IPS DF 6.9 (cell line): ENCODE measurements around the gene CHN2.

ENCODE experiments used
- DNase-seq: peaks from one replicate; pipeline ENCODE4 v3.0.0-alpha.2; 2013; ENCODE audit warnings: low read depth, low spot score
- H3K27ac ChIP-seq: one replicate; pipeline ENCODE4 v1.5.1; 2013; ENCODE audit warnings: low read length, control low read depth
- H3K27me3 ChIP-seq: 2 replicates; pipeline ENCODE4 v1.6.1; 2013; ENCODE audit warnings: mild to moderate bottlenecking, low read length; ENCODE audit not compliant: control insufficient read depth, insufficient read depth
- H3K36me3 ChIP-seq: 2 replicates; pipeline ENCODE4 v1.6.1; 2013; ENCODE audit warnings: low read length; ENCODE audit not compliant: control insufficient read depth, insufficient read depth
- H3K4me1 ChIP-seq: 2 replicates; pipeline ENCODE4 v1.6.1; 2013; ENCODE audit warnings: low read length; ENCODE audit not compliant: control insufficient read depth, insufficient read depth
- H3K4me3 ChIP-seq: 2 replicates; pipeline ENCODE4 v1.5.1; 2013; ENCODE audit warnings: mild to moderate bottlenecking, low read length
- H3K9me3 ChIP-seq: 2 replicates; pipeline ENCODE4 v1.6.1; 2013; ENCODE audit warnings: low read length, inconsistent platforms; ENCODE audit not compliant: control insufficient read depth, insufficient read depth
- WGBS: extraction: QIAGEN DNeasy Blood & Tissue Kit; methylation state at CpG from one replicate; pipeline ENCODE4 v1.1.7; 2013; ENCODE audit warnings: mixed read lengths, missing lambda C conversion rate; ENCODE audit not compliant: insufficient read length, insufficient coverage; 5-methylcytosine and 5-hydroxymethylcytosine counted together

The CHN2 gene

GRCh38 chr7:29282819-29283414, 88.3 kb downstream of the CHN2 start:
- H3K4me3 ChIP-seq: no peak overlapping the region
- no peak overlapping the region for H3K27ac ChIP-seq
- 100% methylated on average over 1 of the region's 13 CpGs for WGBS
- H3K27me3 ChIP-seq: no peaks in the 10 kb centered on the region
- 0 out of 2 replicates have a peak, but pooled peaks cover 2% of the 10 kb centered on the region for H3K4me1 ChIP-seq
- no peaks in the 10 kb centered on the region for H3K36me3 ChIP-seq
- no peak for DNase-seq
- no peaks in the 10 kb centered on the region for H3K9me3 ChIP-seq

- Histone ChIP-seq H3K27ac (no peak overlapping the region), H3K27me3 (no peaks in the 10 kb centered on the region), H3K4me3 (no peak overlapping the region), H3K9me3 (no peaks in the 10 kb centered on the region), H3K36me3 (no peaks in the 10 kb centered on the region), H3K4me1 (peaks cover 8% of the 10 kb centered on the region; the same call in 1 of the 2 replicates)
- no CpG with 5 or more reads among the region's 6 CpGs for WGBS
- no peak for DNase-seq
Observed at GRCh38 chr7:29284696-29285443, 90.3 kb downstream of the CHN2 start.

- Histone ChIP-seq H3K27me3 (no peaks in the 10 kb centered on the region), H3K27ac (no peak overlapping the region), H3K36me3 (no peaks in the 10 kb centered on the region), H3K4me3 (no peak overlapping the region), H3K4me1 (peaks cover 8% of the 10 kb centered on the region; the same call in 1 of the 2 replicates), H3K9me3 (no peaks in the 10 kb centered on the region)
- WGBS: no CpG with 5 or more reads among the region's 4 CpGs
- no peak for DNase-seq
Observed at GRCh38 chr7:29285444-29285793, 90.8 kb downstream of the CHN2 start.

- Histone ChIP-seq H3K27me3 (no peaks in the 10 kb centered on the region), H3K4me1 (peaks cover 9% of the 10 kb centered on the region; the same call in 1 of the 2 replicates), H3K36me3 (no peaks in the 10 kb centered on the region), H3K9me3 (no peaks in the 10 kb centered on the region), H3K4me3 (no peak overlapping the region), H3K27ac (no peak overlapping the region)
- no peak for DNase-seq
- no CpG with 5 or more reads among the region's 3 CpGs for WGBS
Observed at GRCh38 chr7:29285861-29286260, 91.3 kb downstream of the CHN2 start.

- Histone ChIP-seq H3K4me1 (peaks cover 11% of the 10 kb centered on the region; the same call in 1 of the 2 replicates), H3K27ac (no peak overlapping the region), H3K4me3 (no peak overlapping the region), H3K27me3 (no peaks in the 10 kb centered on the region), H3K9me3 (no peaks in the 10 kb centered on the region), H3K36me3 (no peaks in the 10 kb centered on the region)
- no CpG with 5 or more reads among the region's 1 CpG for WGBS
- no peak for DNase-seq
Observed at GRCh38 chr7:29287366-29287765, 92.8 kb downstream of the CHN2 start.

GRCh38 chr7:29288181-29289091, 93.9 kb downstream of the CHN2 start:
- H3K27ac ChIP-seq: no peak overlapping the region
- no peak for DNase-seq

GRCh38 chr7:29289156-29290021, 94.8 kb downstream of the CHN2 start:
- Histone ChIP-seq H3K36me3 (no peaks in the 10 kb centered on the region), H3K4me1 (peaks cover 13% of the 10 kb centered on the region), H3K27me3 (no peaks in the 10 kb centered on the region), H3K4me3 (no peak overlapping the region), H3K27ac (no peak overlapping the region), H3K9me3 (no peaks in the 10 kb centered on the region)
- WGBS: no CpG with 5 or more reads among the region's 15 CpGs
- no peak for DNase-seq

More at GRCh38 chr7:29288181-29289091, 93.9 kb downstream of the CHN2 start:
- H3K4me3 ChIP-seq: no peak overlapping the region
- H3K9me3 ChIP-seq: no peaks in the 10 kb centered on the region
- no peaks in the 10 kb centered on the region for H3K36me3 ChIP-seq
- no peaks in the 10 kb centered on the region for H3K27me3 ChIP-seq
- no CpG with 5 or more reads among the region's 6 CpGs for WGBS
- peaks cover 12% of the 10 kb centered on the region for H3K4me1 ChIP-seq

GRCh38 chr7:29290829-29291228, 96.3 kb downstream of the CHN2 start:
- no peak overlapping the region for H3K4me3 ChIP-seq
- H3K9me3 ChIP-seq: no peaks in the 10 kb centered on the region
- H3K27ac ChIP-seq: no peak overlapping the region
- no CpG with 5 or more reads among the region's 6 CpGs for WGBS
- no peaks in the 10 kb centered on the region for H3K36me3 ChIP-seq
- H3K27me3 ChIP-seq: no peaks in the 10 kb centered on the region
- H3K4me1 ChIP-seq: peaks cover 15% of the 10 kb centered on the region
- no peak for DNase-seq

- H3K36me3 ChIP-seq: no peaks in the 10 kb centered on the region
- H3K4me3 ChIP-seq: no peak overlapping the region
Observed at GRCh38 chr7:29291723-29292618, 97.4 kb downstream of the CHN2 start.

More at GRCh38 chr7:29291723-29292618, 97.4 kb downstream of the CHN2 start:
- Histone ChIP-seq H3K4me1 (peaks cover 15% of the 10 kb centered on the region), H3K27ac (no peak overlapping the region), H3K27me3 (no peaks in the 10 kb centered on the region), H3K9me3 (no peaks in the 10 kb centered on the region)
- WGBS: no CpG with 5 or more reads among the region's 9 CpGs
- no peak for DNase-seq
